NOMO-1 (cell line): ENCODE data around the gene TRMT2A.
"Not testable (repeated sequence)": the region's sequence is repeated elsewhere in the genome, so short reads cannot be mapped to it uniquely, and the experiment has no call there.

ENCODE experiments used
- DNase-seq, 2 experiments: peaks; one replicate each; lab custom pipeline; 2025; ENCODE audit not compliant: unreplicated experiment in 2 of 2; lab: John Stamatoyannopoulos, UW

Gene TRMT2A

GRCh38 chr22:20116951-20117632 lies at the start of gene TRMT2A:
TRMT2A (minus strand) TSS chr22:20117226; CDS start chr22:20116906, 320 bp downstream.
- peak; percentile 95 to 97 for DNase-seq

- no peak for DNase-seq
Observed at GRCh38 chr22:20166703-20167102, 49.7 kb upstream of the TRMT2A start.

- DNase-seq: no peak
Observed at GRCh38 chr22:20165913-20166312, 48.9 kb upstream of the TRMT2A start.

GRCh38 chr22:20165421-20165820 lies 48.4 kb upstream of the TRMT2A start:
- no peak for DNase-seq

GRCh38 chr22:20164863-20165262 lies 47.8 kb upstream of the TRMT2A start:
- no peak for DNase-seq

GRCh38 chr22:20160041-20160440 lies 43.0 kb upstream of the TRMT2A start:
- DNase-seq: no peak

- not testable (repeated sequence) for DNase-seq
Observed at GRCh38 chr22:20159531-20159930, 42.5 kb upstream of the TRMT2A start.

- no peak for DNase-seq
Observed at GRCh38 chr22:20159076-20159475, 42.0 kb upstream of the TRMT2A start.

- DNase-seq: no peak
Observed at GRCh38 chr22:20158391-20159036, 41.5 kb upstream of the TRMT2A start.

GRCh38 chr22:20157430-20158183 lies 40.6 kb upstream of the TRMT2A start:
- DNase-seq: no peak

- DNase-seq: peak; percentile 45 to 47
Observed at GRCh38 chr22:20156611-20157429, 39.8 kb upstream of the TRMT2A start.

- DNase-seq: no peak
Observed at GRCh38 chr22:20156042-20156389, 39.0 kb upstream of the TRMT2A start.

- no peak for DNase-seq
Observed at GRCh38 chr22:20155330-20156041, 38.5 kb upstream of the TRMT2A start.

GRCh38 chr22:20154602-20155187 lies 37.7 kb upstream of the TRMT2A start:
- no peak for DNase-seq

- DNase-seq: no peak
Observed at GRCh38 chr22:20153945-20154344, 36.9 kb upstream of the TRMT2A start.

- DNase-seq: no peak
Observed at GRCh38 chr22:20152464-20152890, 35.5 kb upstream of the TRMT2A start.

GRCh38 chr22:20151276-20151588 lies 34.2 kb upstream of the TRMT2A start:
- no peak for DNase-seq

- DNase-seq: no peak
Observed at GRCh38 chr22:20150381-20151275, 33.6 kb upstream of the TRMT2A start, which contains the start of gene CCDC188. CCDC188 (minus strand) TSS chr22:20151055; CDS start chr22:20150986, 69 bp downstream.
